Islet of Langerhans (tissue), 1 donor: ENCODE results near the gene BACE2.

ENCODE experiments used
- FAIRE-seq: peaks from one replicate; lab custom pipeline; 2011; peaks lifted over from hg19 to GRCh38; lab: Jason Lieb, UNC

Gene BACE2

GRCh38 chr21:41322496-41323382, 154.8 kb downstream of the BACE2 start:
- no peak for FAIRE-seq

- no peak for FAIRE-seq
Observed at GRCh38 chr21:41325138-41325912, 157.4 kb downstream of the BACE2 start.

GRCh38 chr21:41326414-41327080, 158.6 kb downstream of the BACE2 start:
- FAIRE-seq = no peak

- no peak for FAIRE-seq
Observed at GRCh38 chr21:41327753-41328152, 159.8 kb downstream of the BACE2 start.

- no peak for FAIRE-seq
Observed at GRCh38 chr21:41328660-41329607, 161.0 kb downstream of the BACE2 start.
